PC-9 (cell line): ENCODE measurements around the gene PYGB. TPM values are rescaled to one million over a fixed set of nuclear protein-coding genes. Genes with fewer than 3 reads are reported as not detected.
A peak's percentile ranks its signal among the peaks of the same experiment; 100 is the strongest.

Experiments used
- BruUV-seq: library from RNA; stranded (reverse); fragments of 400-500 nt; replicated peaks from 2 replicates; lab custom pipeline; 2021; lab: Mats Ljungman, UMichigan
- CTCF ChIA-PET: fragments of 300-600 bp; sonication (Branson Sonifier 250); formaldehyde crosslinking; loops from one replicate; lab custom pipeline; 2022; ENCODE audit warnings: antibody characterized with exemption; lab: Charles Lee
- POLR2A ChIA-PET: fragments of 300-600 bp; sonication (Branson Sonifier 250); formaldehyde crosslinking; loops from one replicate; lab custom pipeline; 2022; ENCODE audit warnings: antibody characterized with exemption; ENCODE audit not compliant: unreplicated experiment; lab: Charles Lee
- DNase-seq, 2 experiments: peaks; one replicate each; pipeline versions ENCODE4 v3.0.0 to v3.0.0-alpha.2; 2015 to 2022; ENCODE audit warnings: mixed read lengths in 1 of 2
- H2AFZ ChIP-seq: fragments of 200-600 bp; sonication (generic); 2 replicates; pipeline ENCODE4 v1.8.1; 2017; ENCODE audit warnings: antibody characterized with exemption
- H3F3A ChIP-seq: fragments of 200-600 bp; sonication (generic); 2 replicates; pipeline ENCODE4 v1.8.1; 2017; ENCODE audit warnings: antibody characterized with exemption, mild to moderate bottlenecking, low read depth; ENCODE audit not compliant: insufficient read depth
- H3K27ac ChIP-seq: fragments of 200-600 bp; sonication (generic); 2 replicates; pipeline ENCODE4 v1.6.1; 2016; ENCODE audit warnings: mixed run types
- H3K27me3 ChIP-seq: fragments of 200-600 bp; sonication (generic); 2 replicates; pipeline ENCODE4 v1.6.1; 2016; ENCODE audit warnings: low read depth, mixed run types; ENCODE audit not compliant: insufficient read depth
- H3K36me3 ChIP-seq: fragments of 200-600 bp; sonication (generic); 2 replicates; pipeline ENCODE4 v1.6.1; 2016; ENCODE audit warnings: low read depth, mixed run types
- H3K4me1 ChIP-seq: fragments of 200-600 bp; sonication (generic); replicated peaks from 2 replicates; pipeline ENCODE4 v1.6.1; 2016; ENCODE audit warnings: mixed run types; ENCODE audit not compliant: insufficient read depth
- H3K4me2 ChIP-seq: fragments of 200-600 bp; sonication (generic); 2 replicates; pipeline ENCODE4 v1.6.1; 2017; ENCODE audit warnings: mixed run types
- H3K4me3 ChIP-seq: fragments of 200-600 bp; sonication (generic); 2 replicates; pipeline ENCODE4 v1.6.1; 2016; ENCODE audit warnings: mixed run types
- H3K79me2 ChIP-seq: fragments of 200-600 bp; sonication (generic); 2 replicates; pipeline ENCODE4 v1.6.1; 2017; ENCODE audit warnings: low read depth, mixed run types
- H3K9me2 ChIP-seq: fragments of 200-600 bp; sonication (generic); 2 replicates; pipeline ENCODE4 v1.8.1; 2017; ENCODE audit warnings: mild to moderate bottlenecking; ENCODE audit not compliant: insufficient read depth
- H3K9me3 ChIP-seq: fragments of 200-600 bp; sonication (generic); 2 replicates; pipeline ENCODE4 v1.8.1; 2016; ENCODE audit warnings: low read depth; ENCODE audit not compliant: insufficient read depth
- H4K20me1 ChIP-seq: fragments of 200-600 bp; sonication (generic); 2 replicates; pipeline ENCODE4 v1.8.1; 2017; ENCODE audit not compliant: insufficient read depth
- EZH2 ChIP-seq: fragments of 200-600 bp; sonication (generic); IDR thresholded peaks from 2 replicates; pipeline ENCODE4 v1.8.0; 2017; ENCODE audit warnings: antibody characterized with exemption, low read depth
- intact Hi-C: fragments of 100-400 bp; cut with micrococcal nuclease; formaldehyde crosslinking; loops from one replicate; pipeline ENCODE4 v1.10.0; 2022; ENCODE audit not compliant: unreplicated experiment
- total RNA-seq: library from RNA; stranded (reverse); gene quantifications from 2 replicates; pipeline ENCODE4 v1.2.3, GENCODE V29; 2021
- TF ChIP-seq, protein P1 (sequence below): fragments of 200-600 bp; sonication (generic); conservative IDR thresholded peaks from 2 replicates; pipeline ENCODE4 v1.6.1; 2017; ENCODE audit warnings: mixed run types, antibody characterized with exemption, mild to moderate bottlenecking, moderate library complexity

PYGB gene
- total RNA-seq, 1 experiment from 2014 or later: 133 TPM

- Histone ChIP-seq H4K20me1 (no peaks in the 10 kb centered on the region), H3K4me1 (peaks cover 31% of the 10 kb centered on the region), H3K4me3 (no peak overlapping the region), H3K27me3 (no peaks in the 10 kb centered on the region), H3F3A (peaks cover 21% of the 10 kb centered on the region), H3K27ac (no peak overlapping the region), H2AFZ (no peak overlapping the region), H3K4me2 (no peak overlapping the region), H3K9me2 (no peaks in the 10 kb centered on the region), H3K79me2 (0 out of 2 replicates have a peak, but pooled peaks cover 6% of the 10 kb centered on the region), H3K9me3 (no peaks in the 10 kb centered on the region), H3K36me3 (peaks cover 11% of the 10 kb centered on the region; the same call in 1 of the 2 replicates)
- intact Hi-C loops: no loop called here
- ChIA-PET POLR2A (no interaction called here), CTCF (no interaction called here)
- TF ChIP-seq, protein P1, sequence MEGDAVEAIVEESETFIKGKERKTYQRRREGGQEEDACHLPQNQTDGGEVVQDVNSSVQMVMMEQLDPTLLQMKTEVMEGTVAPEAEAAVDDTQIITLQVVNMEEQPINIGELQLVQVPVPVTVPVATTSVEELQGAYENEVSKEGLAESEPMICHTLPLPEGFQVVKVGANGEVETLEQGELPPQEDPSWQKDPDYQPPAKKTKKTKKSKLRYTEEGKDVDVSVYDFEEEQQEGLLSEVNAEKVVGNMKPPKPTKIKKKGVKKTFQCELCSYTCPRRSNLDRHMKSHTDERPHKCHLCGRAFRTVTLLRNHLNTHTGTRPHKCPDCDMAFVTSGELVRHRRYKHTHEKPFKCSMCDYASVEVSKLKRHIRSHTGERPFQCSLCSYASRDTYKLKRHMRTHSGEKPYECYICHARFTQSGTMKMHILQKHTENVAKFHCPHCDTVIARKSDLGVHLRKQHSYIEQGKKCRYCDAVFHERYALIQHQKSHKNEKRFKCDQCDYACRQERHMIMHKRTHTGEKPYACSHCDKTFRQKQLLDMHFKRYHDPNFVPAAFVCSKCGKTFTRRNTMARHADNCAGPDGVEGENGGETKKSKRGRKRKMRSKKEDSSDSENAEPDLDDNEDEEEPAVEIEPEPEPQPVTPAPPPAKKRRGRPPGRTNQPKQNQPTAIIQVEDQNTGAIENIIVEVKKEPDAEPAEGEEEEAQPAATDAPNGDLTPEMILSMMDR: no peak
- TF ChIP-seq EZH2: no peak
- BruUV-seq: no TSS peak
- no peak for DNase-seq
Measured at GRCh38 chr20:25219365-25219764, 28.5 kb upstream of the PYGB start.

GRCh38 chr20:25220021-25220730, 27.7 kb upstream of the PYGB start:
- Histone ChIP-seq H3K9me3 (no peaks in the 10 kb centered on the region), H3K4me2 (no peak overlapping the region), H3K27ac (0 out of 2 replicates have a peak overlapping the region, but pooled peaks have one; percentile 97), H3K36me3 (peaks cover 4% of the 10 kb centered on the region; the same call in 1 of the 2 replicates), H3K27me3 (no peaks in the 10 kb centered on the region), H3K79me2 (peaks cover 14% of the 10 kb centered on the region), H3K9me2 (no peaks in the 10 kb centered on the region), H4K20me1 (no peaks in the 10 kb centered on the region), H3K4me3 (no peak overlapping the region), H3F3A (peaks cover 24% of the 10 kb centered on the region), H3K4me1 (peaks cover 37% of the 10 kb centered on the region), H2AFZ (no peak overlapping the region)
- no TSS peak for BruUV-seq
- ChIA-PET POLR2A (interaction anchor here (0.8 kb wide), 1 partner anchor 26 kb away, joined by 7 read pairs; no protein-coding TSS in a partner anchor), CTCF (interaction anchor here (2.0 kb wide), 1 partner anchor 35 kb away, joined by 7 read pairs; no protein-coding TSS in a partner anchor)
- intact Hi-C loops: no loop called here
- TF ChIP-seq EZH2: no peak
- TF ChIP-seq, protein P1: peak; percentile 34
- no peak for DNase-seq

GRCh38 chr20:25220810-25221591, 26.9 kb upstream of the PYGB start:
- no peak for DNase-seq
- Histone ChIP-seq H2AFZ (no peak overlapping the region), H3K4me3 (no peak overlapping the region), H3K9me3 (no peaks in the 10 kb centered on the region), H3K79me2 (peaks cover 16% of the 10 kb centered on the region), H3K36me3 (0 out of 2 replicates have a peak, but pooled peaks cover 4% of the 10 kb centered on the region), H3K27ac (peak overlapping the region; percentile 97), H4K20me1 (no peaks in the 10 kb centered on the region), H3K9me2 (no peaks in the 10 kb centered on the region), H3K4me1 (peaks cover 37% of the 10 kb centered on the region), H3K27me3 (no peaks in the 10 kb centered on the region), H3F3A (peaks cover 24% of the 10 kb centered on the region), H3K4me2 (no peak overlapping the region)
- POLR2A ChIA-PET: interaction anchor here (0.8 kb wide), 1 partner anchor 25 kb away, joined by 7 read pairs; no protein-coding TSS in a partner anchor
- CTCF ChIA-PET: interaction anchor here (2.0 kb wide), 1 partner anchor 34 kb away, joined by 7 read pairs; no protein-coding TSS in a partner anchor
- no peak for TF ChIP-seq EZH2
- TF ChIP-seq, protein P1: no peak
- BruUV-seq: no TSS peak
- intact Hi-C loops: no loop called here
